Measurements from ENCODE around the gene PRDM11. TPM values are rescaled to one million over a fixed set of nuclear protein-coding genes. Genes with fewer than 3 reads are reported as not detected.

The PRDM11 gene
- total RNA-seq, 1 experiment from 2014 or later, result 8.3 TPM

- ChIA-PET CTCF (interaction anchor here (0.8 kb wide), 1 partner anchor 21 kb away, joined by 3 read pairs; no protein-coding TSS in a partner anchor), POLR2A (no interaction called here)
- no peaks in the 10 kb centered on the region for H3K36me3 Mint-ChIP-seq
- ATAC-seq (no peak), DNase-seq (ENCODE audit: low spot score) (no peak)
- TF ChIP-seq NFYB (CRISPR knock-in tag; conservative IDR thresholded peaks at IDR 0.05; ENCODE audit: low read depth), result no peak
- H3K27ac Mint-ChIP-seq, result no peak overlapping the region
- no peak overlapping the region for H3K4me3 Mint-ChIP-seq
- peaks cover 4% of the 10 kb centered on the region; the same call in 1 of the 2 replicates for H3K9me3 Mint-ChIP-seq
- peaks cover 12% of the 10 kb centered on the region for H3K27me3 Mint-ChIP-seq (ENCODE audit: low read depth)
- H3K4me1 Mint-ChIP-seq, result no peaks in the 10 kb centered on the region
Observed at GRCh38 chr11:45273509-45273908, 127.1 kb downstream of the PRDM11 start.

- H3K4me3 Mint-ChIP-seq, result no peak overlapping the region
- CTCF ChIA-PET, result no interaction called here
Observed at GRCh38 chr11:45274206-45274605, 127.8 kb downstream of the PRDM11 start.

More at GRCh38 chr11:45274206-45274605, 127.8 kb downstream of the PRDM11 start:
- Mint-ChIP-seq H3K27ac (no peak overlapping the region), H3K4me1 (no peaks in the 10 kb centered on the region), H3K36me3 (no peaks in the 10 kb centered on the region), H3K9me3 (peaks cover 4% of the 10 kb centered on the region; the same call in 1 of the 2 replicates), H3K27me3 (ENCODE audit: low read depth) (peaks cover 9% of the 10 kb centered on the region)
- TF ChIP-seq NFYB (CRISPR knock-in tag; conservative IDR thresholded peaks at IDR 0.05; ENCODE audit: low read depth), result no peak
- no peak for TF ChIP-seq PREB (CRISPR knock-in tag; IDR thresholded peaks at IDR 0.05; ENCODE audit: borderline replicate concordance)
- no peak for TF ChIP-seq MXD4 (CRISPR knock-in tag; IDR thresholded peaks at IDR 0.05; ENCODE audit: borderline replicate concordance)
- no peak for TF ChIP-seq SOX15 (CRISPR knock-in tag; IDR thresholded peaks at IDR 0.05)
- no peak for TF ChIP-seq SMAD4 (CRISPR knock-in tag; IDR thresholded peaks at IDR 0.05)
- no peak for TF ChIP-seq ZNF396 (CRISPR knock-in tag; IDR thresholded peaks at IDR 0.05; ENCODE audit: borderline replicate concordance)
- TF ChIP-seq CDX4 (CRISPR knock-in tag; IDR thresholded peaks at IDR 0.05; ENCODE audit: borderline replicate concordance), result no peak
- no peak for TF ChIP-seq STAT6 (CRISPR knock-in tag; conservative IDR thresholded peaks at IDR 0.05; ENCODE audit: low read depth)
- no peak for TF ChIP-seq FOXP1 (CRISPR knock-in tag; IDR thresholded peaks at IDR 0.05; ENCODE audit: borderline replicate concordance)
- TF ChIP-seq ZNF423 (CRISPR knock-in tag; IDR thresholded peaks at IDR 0.05), result no peak
- TF ChIP-seq ATF6 (CRISPR knock-in tag; IDR thresholded peaks at IDR 0.05), result no peak
- TF ChIP-seq ELF4 (CRISPR knock-in tag; IDR thresholded peaks at IDR 0.05; ENCODE audit: low read depth), result no peak
- no peak for TF ChIP-seq RORB (CRISPR knock-in tag; IDR thresholded peaks at IDR 0.05)
- TF ChIP-seq ZNF281 (CRISPR knock-in tag; IDR thresholded peaks at IDR 0.05), result no peak
- no peak for TF ChIP-seq SMAD3 (CRISPR knock-in tag; IDR thresholded peaks at IDR 0.05; ENCODE audit: borderline replicate concordance)
- TF ChIP-seq SP1 (CRISPR knock-in tag; conservative IDR thresholded peaks at IDR 0.05), result no peak
- no peak for TF ChIP-seq USF1 (CRISPR knock-in tag; IDR thresholded peaks at IDR 0.05)
- TF ChIP-seq ZNF416 (CRISPR knock-in tag; IDR thresholded peaks at IDR 0.05), result no peak
- TF ChIP-seq IRF2 (CRISPR knock-in tag; IDR thresholded peaks at IDR 0.05; ENCODE audit: borderline replicate concordance, low read depth), result no peak
- ATAC-seq (no peak), DNase-seq (ENCODE audit: low spot score) (no peak)
- POLR2A ChIA-PET, result no interaction called here
